Activated CD4-positive, alpha-beta memory T cell treated with anti-CD3 and anti-CD28 coated beads for 36 hours (primary cell): Measurements from ENCODE around the gene LSP1. TPM values are rescaled to one million over a fixed set of nuclear protein-coding genes. Genes with fewer than 3 reads are reported as not detected.

Experiments used
- CTCF ChIA-PET: fragments of 350-600 bp; sonication (Branson Sonifier 250); formaldehyde crosslinking; loops from one replicate; lab custom pipeline; 2021; ENCODE audit warnings: antibody characterized with exemption, inconsistent platforms; lab: Charles Lee
- POLR2A ChIA-PET: fragments of 350-600 bp; sonication (Branson Sonifier 250); formaldehyde crosslinking; loops from one replicate; lab custom pipeline; 2021; ENCODE audit warnings: antibody characterized with exemption; lab: Charles Lee
- DNase-seq: peaks from one replicate; pipeline ENCODE4 v3.0.0-alpha.2; 2020
- H3K27ac Mint-ChIP-seq: one replicate; pipeline ENCODE4 v1.8.0; 2021; ENCODE audit warnings: mixed read lengths
- H3K27me3 Mint-ChIP-seq: one replicate; pipeline ENCODE4 v1.8.0; 2021; ENCODE audit warnings: mixed read lengths
- H3K36me3 Mint-ChIP-seq: one replicate; pipeline ENCODE4 v1.8.0; 2021; ENCODE audit warnings: mixed read lengths
- H3K4me1 Mint-ChIP-seq: one replicate; pipeline ENCODE4 v1.8.0; 2021; ENCODE audit warnings: low read depth, mixed read lengths
- H3K4me3 Mint-ChIP-seq: one replicate; pipeline ENCODE4 v1.8.0; 2021; ENCODE audit warnings: mild to moderate bottlenecking, mixed read lengths
- H3K9me3 Mint-ChIP-seq: one replicate; pipeline ENCODE4 v1.8.0; 2021; ENCODE audit warnings: mixed read lengths
- intact Hi-C: fragments of 100-400 bp; cut with micrococcal nuclease; formaldehyde crosslinking; loops from one replicate; pipeline ENCODE4 v1.15.1; 2023
- total RNA-seq, 2 experiments: library from RNA; stranded (reverse); gene quantifications; one replicate each; pipeline ENCODE4 v1.2.3, GENCODE V29; 2021

Gene LSP1
- total RNA-seq, 2 experiments from 2014 or later = 179 to 181 TPM

DNA sequence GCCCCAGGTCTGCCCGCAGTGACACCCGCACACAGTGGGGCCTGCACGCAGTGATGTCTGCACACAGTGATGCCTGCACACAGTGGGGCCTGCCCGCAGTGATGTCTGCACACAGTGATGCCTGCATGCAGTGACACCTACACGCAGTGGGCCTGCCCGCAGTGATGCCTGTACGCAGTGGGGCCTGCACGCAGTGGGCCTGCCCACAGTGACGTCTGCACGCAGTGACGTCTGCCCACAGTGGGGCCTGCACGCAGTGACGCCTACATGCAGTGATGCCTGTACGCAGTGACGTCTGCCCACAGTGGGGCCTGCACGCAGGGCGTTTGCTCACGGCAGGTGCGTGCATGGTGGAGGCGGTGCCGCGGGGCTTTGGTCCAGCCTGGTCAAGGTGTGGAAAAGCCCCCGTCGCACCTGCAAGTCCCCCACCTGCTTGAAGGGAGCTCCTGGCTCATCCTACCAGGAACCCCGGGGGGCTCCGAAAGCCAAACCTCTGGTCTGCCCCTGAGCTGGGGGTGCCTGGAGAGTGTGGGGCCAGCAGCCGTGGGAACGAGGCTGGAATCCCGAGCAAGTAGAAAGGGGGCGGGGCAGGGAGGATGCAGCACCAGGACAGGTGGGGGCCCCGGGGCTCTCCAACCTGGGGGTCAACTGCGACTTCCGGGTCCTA lies 27.0 kb upstream of the LSP1 start:
- intact Hi-C loops = no loop called here
- Mint-ChIP-seq H3K36me3 (no peaks in the 10 kb centered on the region), H3K27ac (no peak overlapping the region), H3K27me3 (peaks cover 2% of the 10 kb centered on the region), H3K9me3 (no peaks in the 10 kb centered on the region), H3K4me3 (no peak overlapping the region), H3K4me1 (no peaks in the 10 kb centered on the region)
- DNase-seq = no peak
- CTCF ChIA-PET = interaction anchor here (1.0 to 13.7 kb wide), 3 partner anchors 133 to 176 kb away, joined by 5 to 488 read pairs (median 5); no protein-coding TSS in a partner anchor
- POLR2A ChIA-PET = no interaction called here

DNA sequence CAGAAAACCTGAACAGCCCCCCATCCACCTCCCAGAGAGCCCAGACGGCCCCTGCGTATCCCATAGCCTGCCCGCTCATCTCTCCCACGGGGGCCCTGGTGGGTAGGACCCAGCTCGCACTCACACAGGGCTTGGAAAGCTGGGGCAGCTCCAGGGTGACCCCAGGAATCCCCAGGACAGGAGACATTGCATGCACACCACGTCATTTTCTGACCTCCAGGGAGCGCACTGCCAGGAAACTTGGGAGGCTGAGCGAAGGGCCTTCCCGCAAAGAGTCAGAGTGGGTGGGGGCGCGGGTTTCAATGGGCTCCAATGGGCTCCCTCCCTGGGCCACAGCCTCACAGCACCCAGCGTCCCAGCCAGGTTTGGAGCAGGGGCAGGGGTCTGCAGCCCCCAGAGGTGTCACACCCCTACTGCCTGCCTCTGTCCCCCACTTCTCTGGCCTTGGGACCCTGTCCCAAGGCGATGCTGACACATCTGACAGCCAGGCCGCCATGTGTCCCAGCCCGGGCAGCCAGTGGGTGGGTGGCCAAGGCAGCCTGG lies 26.3 kb upstream of the LSP1 start:
- Mint-ChIP-seq H3K36me3 (no peaks in the 10 kb centered on the region), H3K27ac (no peak overlapping the region), H3K4me1 (no peaks in the 10 kb centered on the region), H3K9me3 (no peaks in the 10 kb centered on the region), H3K4me3 (no peak overlapping the region), H3K27me3 (no peaks in the 10 kb centered on the region)
- no peak for DNase-seq
- CTCF ChIA-PET = interaction anchor here (1.0 to 13.7 kb wide), 2 partner anchors 134 to 174 kb away, joined by 5 to 488 read pairs; no protein-coding TSS in a partner anchor
- POLR2A ChIA-PET = no interaction called here
- intact Hi-C loops = no loop called here

GRCh38 chr11:1827095-1827813 lies 25.6 kb upstream of the LSP1 start:
- H3K4me1 Mint-ChIP-seq = no peaks in the 10 kb centered on the region
- peaks cover 1% of the 10 kb centered on the region for H3K27me3 Mint-ChIP-seq
- no peak for DNase-seq
- POLR2A ChIA-PET = no interaction called here
- H3K27ac Mint-ChIP-seq = no peak overlapping the region
- CTCF ChIA-PET = interaction anchor here (0.8 to 13.7 kb wide), 3 partner anchors 135 to 175 kb away, joined by 3 to 488 read pairs (median 5); no protein-coding TSS in a partner anchor
- no peaks in the 10 kb centered on the region for H3K36me3 Mint-ChIP-seq
- H3K9me3 Mint-ChIP-seq = no peaks in the 10 kb centered on the region
- intact Hi-C loops = no loop called here
- no peak overlapping the region for H3K4me3 Mint-ChIP-seq

GRCh38 chr11:1827931-1828330 lies 25.0 kb upstream of the LSP1 start:
- Mint-ChIP-seq H3K9me3 (no peaks in the 10 kb centered on the region), H3K27ac (no peak overlapping the region), H3K27me3 (peaks cover 1% of the 10 kb centered on the region), H3K4me3 (no peak overlapping the region), H3K36me3 (no peaks in the 10 kb centered on the region), H3K4me1 (no peaks in the 10 kb centered on the region)
- intact Hi-C loops = no loop called here
- ChIA-PET POLR2A (no interaction called here), CTCF (interaction anchor here (0.8 to 13.7 kb wide), 3 partner anchors 126 to 174 kb away, joined by 3 to 488 read pairs (median 4); no protein-coding TSS in a partner anchor)
- DNase-seq = no peak

GRCh38 chr11:1828542-1828941 lies 24.3 kb upstream of the LSP1 start:
- ChIA-PET CTCF (interaction anchor here (1.4 to 13.7 kb wide), 2 partner anchors 127 to 136 kb away, joined by 4 to 488 read pairs; no protein-coding TSS in a partner anchor), POLR2A (no interaction called here)
- intact Hi-C loops = no loop called here
- Mint-ChIP-seq H3K27me3 (peaks cover 4% of the 10 kb centered on the region), H3K27ac (no peak overlapping the region), H3K4me3 (no peak overlapping the region), H3K9me3 (no peaks in the 10 kb centered on the region), H3K4me1 (no peaks in the 10 kb centered on the region), H3K36me3 (no peaks in the 10 kb centered on the region)
- no peak for DNase-seq

DNA sequence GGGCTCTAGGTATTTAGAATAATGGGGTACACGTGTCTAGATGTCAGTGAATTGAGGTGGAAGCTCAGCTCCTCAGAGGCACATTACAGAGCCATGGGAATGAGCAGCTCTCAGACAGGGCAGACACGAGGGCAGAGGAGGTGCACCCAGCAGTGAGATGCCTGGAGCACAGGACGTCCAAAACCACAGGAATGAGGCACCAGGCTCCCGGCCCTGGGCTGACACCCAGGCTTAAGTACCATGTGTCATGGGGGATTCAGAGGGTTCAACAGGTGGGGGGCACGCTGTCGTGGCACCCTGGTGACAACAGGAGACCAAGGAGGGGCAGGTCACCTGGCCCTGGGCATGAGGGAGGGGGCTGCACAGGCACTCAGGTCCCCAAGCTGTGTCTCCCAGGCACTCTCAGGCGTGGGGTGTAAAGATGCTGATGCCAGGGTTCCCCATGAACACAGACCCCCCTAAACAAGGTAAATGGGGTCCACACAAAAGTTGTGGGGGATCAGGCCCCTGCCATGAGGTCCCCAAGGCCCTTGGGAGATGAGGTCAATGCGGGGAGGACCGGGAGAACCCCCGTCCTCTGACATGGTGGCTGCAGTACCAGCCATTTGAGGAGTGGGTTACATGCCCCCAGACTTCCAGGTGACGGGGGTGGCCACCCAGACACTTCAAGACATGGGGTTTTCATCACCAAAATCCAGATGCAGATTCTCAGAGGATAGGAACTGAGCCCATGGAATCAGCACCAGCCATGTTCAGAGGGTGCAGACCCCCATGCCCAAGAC lies 23.7 kb upstream of the LSP1 start:
- H3K4me3 Mint-ChIP-seq = no peak overlapping the region
- no peak for DNase-seq
- no peaks in the 10 kb centered on the region for H3K36me3 Mint-ChIP-seq
- H3K4me1 Mint-ChIP-seq = no peaks in the 10 kb centered on the region
- ChIA-PET CTCF (interaction anchor here (1.4 to 13.7 kb wide), 3 partner anchors 128 to 177 kb away, joined by 4 to 488 read pairs (median 8); no protein-coding TSS in a partner anchor), POLR2A (no interaction called here)
- H3K9me3 Mint-ChIP-seq = no peaks in the 10 kb centered on the region
- no peak overlapping the region for H3K27ac Mint-ChIP-seq
- intact Hi-C loops = no loop called here
- peaks cover 5% of the 10 kb centered on the region for H3K27me3 Mint-ChIP-seq

GRCh38 chr11:1830004-1830321 lies 22.9 kb upstream of the LSP1 start:
- H3K27ac Mint-ChIP-seq = no peak overlapping the region
- CTCF ChIA-PET = interaction anchor here (0.5 to 13.7 kb wide), 4 partner anchors 30 to 177 kb away, joined by 3 to 488 read pairs (median 40); no protein-coding TSS in a partner anchor
- POLR2A ChIA-PET = no interaction called here

GRCh38 chr11:1830322-1831223 lies 22.3 kb upstream of the LSP1 start:
- Mint-ChIP-seq H3K27ac (no peak overlapping the region), H3K4me1 (no peaks in the 10 kb centered on the region), H3K4me3 (no peak overlapping the region), H3K9me3 (no peaks in the 10 kb centered on the region), H3K27me3 (peaks cover 5% of the 10 kb centered on the region), H3K36me3 (no peaks in the 10 kb centered on the region)
- intact Hi-C loops = no loop called here
- CTCF ChIA-PET = interaction anchor here (0.5 to 13.7 kb wide), 6 partner anchors 30 to 178 kb away, joined by 3 to 488 read pairs (median 28); partner anchors contain the start of gene KRTAP5-6
- DNase-seq = no peak
- POLR2A ChIA-PET = no interaction called here

More at GRCh38 chr11:1830004-1830321, 22.9 kb upstream of the LSP1 start:
- H3K36me3 Mint-ChIP-seq = no peaks in the 10 kb centered on the region
- H3K4me1 Mint-ChIP-seq = no peaks in the 10 kb centered on the region
- no peak for DNase-seq
- H3K9me3 Mint-ChIP-seq = no peaks in the 10 kb centered on the region
- no peak overlapping the region for H3K4me3 Mint-ChIP-seq
- H3K27me3 Mint-ChIP-seq = peaks cover 5% of the 10 kb centered on the region
- intact Hi-C loops = no loop called here

DNA sequence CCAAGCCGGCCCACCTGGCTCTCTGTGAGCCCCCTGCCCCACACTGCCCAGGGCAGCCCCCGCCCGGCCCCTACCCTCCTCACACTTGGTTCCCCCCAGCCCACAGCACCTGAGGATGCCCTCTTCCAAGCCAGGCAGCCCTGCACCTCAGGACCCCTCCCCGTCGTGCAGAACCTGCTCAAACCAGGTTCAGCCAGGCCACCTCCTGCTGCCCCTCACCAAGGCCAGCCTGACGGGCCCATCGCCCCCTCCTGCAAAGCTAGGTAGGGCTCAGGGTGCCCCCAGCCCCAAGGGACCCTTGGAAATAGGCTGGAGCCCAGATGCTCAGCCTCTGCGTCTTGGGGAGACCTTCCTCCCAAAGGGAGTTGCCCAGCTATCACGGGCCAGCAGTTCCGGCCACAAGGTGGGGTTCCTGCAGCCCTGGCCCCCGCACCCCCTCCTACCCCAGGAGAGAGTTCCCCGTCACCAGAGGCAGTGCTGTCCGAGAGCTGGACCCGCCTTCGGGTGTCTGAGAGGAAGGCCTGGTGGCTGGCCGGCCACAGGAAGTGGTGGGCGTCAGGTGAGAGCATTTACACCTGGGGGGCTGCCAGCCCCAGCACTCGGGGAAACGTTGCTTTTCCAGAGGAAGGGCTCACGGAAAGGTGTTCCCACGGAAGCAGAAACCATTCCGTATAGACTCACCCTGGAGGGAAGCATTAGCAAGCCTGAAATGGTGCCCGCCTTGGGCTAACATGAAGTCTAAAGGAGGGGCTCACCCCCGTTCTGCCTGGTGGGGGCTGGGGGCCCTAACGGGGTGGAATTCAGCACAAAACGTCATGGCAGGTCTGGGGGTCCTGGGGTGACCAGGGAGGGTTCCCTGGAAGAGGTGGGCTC lies 21.3 kb upstream of the LSP1 start:
- intact Hi-C loops = loop anchor here (1.0 to 2.0 kb wide), 2 partner anchors 137 to 179 kb away; no protein-coding TSS in a partner anchor
- ChIA-PET CTCF (interaction anchor here (0.5 to 13.7 kb wide), 16 partner anchors 9 to 320 kb away, joined by 3 to 488 read pairs (median 10); partner anchors contain the start of genes KRTAP5-6 and LSP1), POLR2A (interaction anchor here (2.5 kb wide), 1 partner anchor 138 kb away, joined by 19 read pairs; no protein-coding TSS in a partner anchor)
- Mint-ChIP-seq H3K36me3 (no peaks in the 10 kb centered on the region), H3K27ac (no peak overlapping the region), H3K27me3 (peaks cover 5% of the 10 kb centered on the region), H3K9me3 (no peaks in the 10 kb centered on the region), H3K4me3 (no peak overlapping the region), H3K4me1 (no peaks in the 10 kb centered on the region)
- no peak for DNase-seq
